ENCODE data around the gene STXBP6. TPM values are rescaled to one million over a fixed set of nuclear protein-coding genes. Genes with fewer than 3 reads are reported as not detected.

Gene STXBP6
- total RNA-seq, 2 experiments from 2014 or later = not detected

GRCh38 chr14:25034803-25035681, 14.9 kb downstream of the STXBP6 start:
- ChIA-PET CTCF (interaction anchor here (0.9 kb wide), 1 partner anchor 228 kb away, joined by 8 read pairs; no protein-coding TSS in a partner anchor), POLR2A (no interaction called here)
- Mint-ChIP-seq H3K36me3 (ENCODE audit: low read depth) (no peaks in the 10 kb centered on the region), H3K9me3 (ENCODE audit: low read depth) (no peaks in the 10 kb centered on the region), H3K4me3 (no peak overlapping the region), H3K27ac (no peak overlapping the region), H3K27me3 (peaks cover 5% of the 10 kb centered on the region), H3K4me1 (no peaks in the 10 kb centered on the region)
- no peak for ATAC-seq
- no peak for DNase-seq
- intact Hi-C loops (cut with DNase I, micrococcal nuclease) = no loop called here

GRCh38 chr14:25033358-25033757, 16.6 kb downstream of the STXBP6 start:
- intact Hi-C loops (cut with DNase I, micrococcal nuclease) = no loop called here
- ChIA-PET CTCF (interaction anchor here (0.7 kb wide), 1 partner anchor 29 kb away, joined by 3 read pairs; no protein-coding TSS in a partner anchor), POLR2A (no interaction called here)
- DNase-seq (no peak), ATAC-seq (no peak)
- Mint-ChIP-seq H3K27me3 (peaks cover 3% of the 10 kb centered on the region), H3K36me3 (ENCODE audit: low read depth) (no peaks in the 10 kb centered on the region), H3K9me3 (ENCODE audit: low read depth) (no peaks in the 10 kb centered on the region), H3K27ac (no peak overlapping the region), H3K4me1 (no peaks in the 10 kb centered on the region), H3K4me3 (no peak overlapping the region)

- no peaks in the 10 kb centered on the region for H3K9me3 Mint-ChIP-seq (ENCODE audit: low read depth)
Measured at GRCh38 chr14:25032092-25032784, 17.7 kb downstream of the STXBP6 start.

DNA sequence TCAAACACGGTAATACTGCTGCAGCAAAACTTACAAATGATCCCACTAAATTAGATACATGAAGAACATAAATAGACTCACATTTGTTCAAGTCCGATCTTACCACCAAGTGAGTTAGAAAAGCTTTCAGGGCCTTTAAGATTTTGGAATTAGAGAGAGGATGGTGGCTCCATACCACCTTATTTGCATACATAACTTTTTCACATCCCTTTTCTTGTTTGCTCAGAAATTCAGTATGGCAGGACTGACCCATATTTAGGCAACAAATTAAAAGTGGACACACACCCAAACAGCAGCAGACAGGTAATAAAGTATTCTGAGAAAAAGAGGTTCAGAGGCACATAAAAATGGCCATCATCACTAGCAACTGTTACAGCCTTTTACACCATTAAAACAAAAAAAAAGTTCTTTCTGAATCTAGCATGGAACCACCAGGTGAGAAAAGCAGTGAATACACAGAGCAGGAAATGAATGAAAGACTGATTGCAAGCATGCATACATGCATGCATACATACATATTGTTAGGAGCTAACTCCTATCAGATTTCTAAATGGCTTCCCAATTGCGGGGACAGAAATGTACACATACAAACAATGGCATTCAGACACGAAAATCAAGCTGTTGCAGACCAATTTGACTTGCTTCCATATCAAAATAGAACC, 23.3 kb downstream of the STXBP6 start:
- no peak overlapping the region for H3K4me3 Mint-ChIP-seq
- ATAC-seq (no peak), DNase-seq (no peak)
- no peaks in the 10 kb centered on the region for H3K4me1 Mint-ChIP-seq
- no peaks in the 10 kb centered on the region for H3K9me3 Mint-ChIP-seq (ENCODE audit: low read depth)
- no peaks in the 10 kb centered on the region for H3K27me3 Mint-ChIP-seq
- H3K36me3 Mint-ChIP-seq (ENCODE audit: low read depth) = no peaks in the 10 kb centered on the region
- ChIA-PET CTCF (no interaction called here), POLR2A (no interaction called here)
- H3K27ac Mint-ChIP-seq = no peak overlapping the region
- intact Hi-C loops (cut with DNase I, micrococcal nuclease) = no loop called here

More at GRCh38 chr14:25032092-25032784, 17.7 kb downstream of the STXBP6 start:
- H3K27ac Mint-ChIP-seq = no peak overlapping the region
- DNase-seq (peak; percentile 20), ATAC-seq (no peak)
- H3K4me1 Mint-ChIP-seq = no peaks in the 10 kb centered on the region
- intact Hi-C loops (cut with DNase I, micrococcal nuclease) = no loop called here
- H3K36me3 Mint-ChIP-seq (ENCODE audit: low read depth) = no peaks in the 10 kb centered on the region
- ChIA-PET POLR2A (no interaction called here), CTCF (no interaction called here)
- H3K27me3 Mint-ChIP-seq = no peaks in the 10 kb centered on the region
- H3K4me3 Mint-ChIP-seq = no peak overlapping the region

GRCh38 chr14:25019892-25020291, 30.1 kb downstream of the STXBP6 start:
- Mint-ChIP-seq H3K4me3 (no peak overlapping the region), H3K9me3 (ENCODE audit: low read depth) (no peaks in the 10 kb centered on the region), H3K27me3 (no peaks in the 10 kb centered on the region), H3K27ac (no peak overlapping the region), H3K4me1 (no peaks in the 10 kb centered on the region), H3K36me3 (ENCODE audit: low read depth) (no peaks in the 10 kb centered on the region)
- POLR2A ChIA-PET = no interaction called here
- intact Hi-C loops (cut with DNase I, micrococcal nuclease) = no loop called here
- DNase-seq = no peak
- CTCF ChIA-PET = no interaction called here
- ATAC-seq = no peak

GRCh38 chr14:25017562-25017961, 32.4 kb downstream of the STXBP6 start:
- H3K4me3 Mint-ChIP-seq = no peak overlapping the region
- no peaks in the 10 kb centered on the region for H3K9me3 Mint-ChIP-seq (ENCODE audit: low read depth)
- no peaks in the 10 kb centered on the region for H3K4me1 Mint-ChIP-seq
- peaks cover 5% of the 10 kb centered on the region for H3K27me3 Mint-ChIP-seq
- POLR2A ChIA-PET = no interaction called here
- ATAC-seq (no peak), DNase-seq (no peak)
- H3K27ac Mint-ChIP-seq = no peak overlapping the region
- H3K36me3 Mint-ChIP-seq (ENCODE audit: low read depth) = no peaks in the 10 kb centered on the region
- CTCF ChIA-PET = no interaction called here
- intact Hi-C loops (cut with DNase I, micrococcal nuclease) = no loop called here

DNA sequence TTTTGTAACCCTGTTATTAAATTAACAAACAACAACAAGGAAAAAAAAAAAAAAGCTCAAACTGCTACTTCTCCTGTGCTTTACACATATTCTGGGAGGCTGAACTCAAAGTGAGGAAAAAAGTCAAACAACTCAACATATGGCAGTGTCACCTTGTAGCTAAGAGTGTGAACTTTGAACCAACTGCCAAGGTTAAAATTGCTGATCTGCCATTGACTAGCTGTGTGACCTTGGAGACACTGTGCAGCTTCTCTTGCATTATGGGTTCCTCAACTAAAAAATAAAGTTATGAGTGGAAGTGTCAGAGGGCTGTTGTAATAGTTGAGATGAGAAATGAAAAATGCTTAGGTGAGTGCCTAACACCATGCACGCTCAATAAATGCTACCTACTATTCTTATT, 34.2 kb downstream of the STXBP6 start:
- no peaks in the 10 kb centered on the region for H3K36me3 Mint-ChIP-seq (ENCODE audit: low read depth)
- DNase-seq (no peak), ATAC-seq (no peak)
- H3K27me3 Mint-ChIP-seq = peaks cover 8% of the 10 kb centered on the region
- H3K4me3 Mint-ChIP-seq = no peak overlapping the region
- ChIA-PET CTCF (interaction anchor here (0.6 to 0.7 kb wide), 2 partner anchors 9 to 31 kb away, joined by 3 read pairs; no protein-coding TSS in a partner anchor), POLR2A (no interaction called here)
- intact Hi-C loops (cut with DNase I, micrococcal nuclease) = no loop called here
- H3K9me3 Mint-ChIP-seq (ENCODE audit: low read depth) = no peaks in the 10 kb centered on the region
- H3K4me1 Mint-ChIP-seq = no peaks in the 10 kb centered on the region
- no peak overlapping the region for H3K27ac Mint-ChIP-seq

DNA sequence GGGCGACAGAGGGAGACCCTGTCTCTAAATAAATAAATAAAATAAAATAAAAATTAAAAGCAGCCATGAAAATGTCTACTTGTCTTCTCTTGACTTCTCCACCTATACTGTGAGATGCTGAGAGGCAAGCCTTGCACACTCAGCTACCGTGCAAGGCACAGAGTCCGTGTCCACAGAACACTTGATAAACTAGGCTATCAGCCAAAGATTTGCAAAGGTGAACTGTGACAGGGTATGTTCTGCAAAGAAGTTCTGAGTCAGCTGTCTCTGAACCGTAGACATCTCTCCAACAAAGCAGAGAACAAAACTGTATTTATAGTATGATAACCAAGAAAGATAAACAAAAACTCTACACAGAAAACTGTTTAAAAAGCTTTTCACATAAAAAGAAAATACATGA, 35.5 kb downstream of the STXBP6 start:
- DNase-seq = no peak
- intact Hi-C loops (cut with DNase I, micrococcal nuclease) = no loop called here

GRCh38 chr14:25011095-25011494, 38.9 kb downstream of the STXBP6 start:
- Mint-ChIP-seq H3K27ac (no peak overlapping the region), H3K9me3 (ENCODE audit: low read depth) (no peaks in the 10 kb centered on the region), H3K4me1 (no peaks in the 10 kb centered on the region), H3K4me3 (no peak overlapping the region), H3K36me3 (ENCODE audit: low read depth) (no peaks in the 10 kb centered on the region), H3K27me3 (peaks cover 20% of the 10 kb centered on the region)
- DNase-seq (no peak), ATAC-seq (no peak)
- intact Hi-C loops (cut with DNase I, micrococcal nuclease) = no loop called here
- ChIA-PET CTCF (no interaction called here), POLR2A (no interaction called here)

More for the DNA sequence above, 35.5 kb downstream of the STXBP6 start:
- H3K4me1 Mint-ChIP-seq = no peaks in the 10 kb centered on the region
- no peak for ATAC-seq
- CTCF ChIA-PET = no interaction called here
- POLR2A ChIA-PET = no interaction called here
- H3K27me3 Mint-ChIP-seq = peaks cover 15% of the 10 kb centered on the region
- no peak overlapping the region for H3K27ac Mint-ChIP-seq
- no peak overlapping the region for H3K4me3 Mint-ChIP-seq
- no peaks in the 10 kb centered on the region for H3K36me3 Mint-ChIP-seq (ENCODE audit: low read depth)
- H3K9me3 Mint-ChIP-seq (ENCODE audit: low read depth) = no peaks in the 10 kb centered on the region

DNA sequence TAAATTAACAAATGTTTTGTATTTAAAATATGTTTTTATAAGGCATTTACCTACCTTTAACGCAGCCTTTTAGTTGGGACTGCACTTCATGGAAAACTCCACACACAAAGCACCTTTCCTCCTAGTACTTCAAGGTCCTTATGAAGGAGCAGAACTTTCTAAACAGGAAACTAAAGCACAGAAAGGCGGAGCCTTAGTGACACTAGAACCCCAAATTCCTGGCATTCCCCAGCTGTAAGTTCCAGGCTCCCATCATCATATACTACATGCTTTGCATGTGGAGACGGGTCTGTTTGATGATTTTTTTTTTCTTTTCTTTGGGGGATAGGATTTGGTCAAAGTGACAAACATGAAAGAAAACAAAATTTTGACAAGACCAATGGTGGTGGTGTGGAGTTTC, 39.5 kb downstream of the STXBP6 start:
- ATAC-seq (no peak), DNase-seq (no peak)
- H3K4me1 Mint-ChIP-seq = no peaks in the 10 kb centered on the region
- H3K4me3 Mint-ChIP-seq = no peak overlapping the region
- POLR2A ChIA-PET = no interaction called here
- CTCF ChIA-PET = no interaction called here
- H3K36me3 Mint-ChIP-seq (ENCODE audit: low read depth) = no peaks in the 10 kb centered on the region
- intact Hi-C loops (cut with DNase I, micrococcal nuclease) = no loop called here
- no peak overlapping the region for H3K27ac Mint-ChIP-seq
- peaks cover 20% of the 10 kb centered on the region for H3K27me3 Mint-ChIP-seq
- H3K9me3 Mint-ChIP-seq (ENCODE audit: low read depth) = no peaks in the 10 kb centered on the region

GRCh38 chr14:25009891-25010290, 40.1 kb downstream of the STXBP6 start:
- DNase-seq (no peak), ATAC-seq (no peak)
- ChIA-PET POLR2A (no interaction called here), CTCF (no interaction called here)
- Mint-ChIP-seq H3K4me3 (no peak overlapping the region), H3K36me3 (ENCODE audit: low read depth) (no peaks in the 10 kb centered on the region), H3K27ac (no peak overlapping the region), H3K9me3 (ENCODE audit: low read depth) (no peaks in the 10 kb centered on the region), H3K4me1 (no peaks in the 10 kb centered on the region), H3K27me3 (peaks cover 20% of the 10 kb centered on the region)
- intact Hi-C loops (cut with DNase I, micrococcal nuclease) = no loop called here

- CTCF ChIA-PET = no interaction called here
- POLR2A ChIA-PET = no interaction called here
- ATAC-seq (no peak), DNase-seq (no peak)
- Mint-ChIP-seq H3K4me3 (no peak overlapping the region), H3K4me1 (no peaks in the 10 kb centered on the region), H3K9me3 (ENCODE audit: low read depth) (no peaks in the 10 kb centered on the region), H3K36me3 (ENCODE audit: low read depth) (no peaks in the 10 kb centered on the region), H3K27me3 (peaks cover 16% of the 10 kb centered on the region), H3K27ac (no peak overlapping the region)
- intact Hi-C loops (cut with DNase I, micrococcal nuclease) = no loop called here
Measured at GRCh38 chr14:25007832-25008231, 42.1 kb downstream of the STXBP6 start.

Measured in activated CD4-positive, alpha-beta T cell treated with anti-CD3 and anti-CD28 coated beads for 36 hours (primary cell).